ENCODE data around the gene FGD1.

The FGD1 gene

GRCh38 chrX:54473993-54474859 is 21.8 kb downstream of the FGD1 start:
- no peak for DNase-seq (ENCODE audit: low read depth in 2 of 2)

DNA sequence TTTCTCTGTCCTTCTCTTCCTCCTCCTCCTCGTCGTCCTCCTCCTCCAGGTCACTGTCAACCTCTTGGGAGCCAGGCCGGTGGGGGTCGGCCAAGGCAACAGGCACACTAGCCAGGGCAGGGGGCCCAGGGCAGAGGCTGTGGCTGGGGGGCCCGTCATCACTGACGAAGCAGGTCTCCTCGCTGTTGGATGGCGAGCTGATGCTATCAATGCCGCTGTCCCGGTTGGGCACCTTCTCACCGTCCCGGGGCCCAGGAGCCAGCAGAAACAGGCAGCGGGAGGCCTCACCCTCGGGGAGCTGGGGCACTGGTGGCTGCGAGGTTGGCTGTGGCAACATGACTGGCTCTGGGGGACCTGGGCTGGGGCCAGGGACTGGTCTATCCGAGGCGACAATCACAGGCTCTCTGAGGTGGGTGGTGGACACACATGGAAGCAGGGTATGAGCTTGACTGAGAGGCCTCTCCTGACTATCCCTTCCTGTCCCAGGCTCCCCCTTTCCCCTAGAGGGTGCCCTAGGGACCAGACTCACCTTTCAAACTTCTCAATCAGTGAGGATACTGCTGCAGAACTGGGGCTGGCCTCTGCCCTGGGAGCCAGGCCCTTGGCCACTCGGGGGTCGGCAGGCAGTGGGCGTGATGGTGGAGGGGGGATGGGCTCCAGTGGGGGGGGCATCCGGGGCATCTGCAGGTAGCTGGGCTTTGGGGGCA is 25.8 kb downstream of the FGD1 start:
- DNase-seq (ENCODE audit: low read depth in 2 of 2) = no peak

DNA sequence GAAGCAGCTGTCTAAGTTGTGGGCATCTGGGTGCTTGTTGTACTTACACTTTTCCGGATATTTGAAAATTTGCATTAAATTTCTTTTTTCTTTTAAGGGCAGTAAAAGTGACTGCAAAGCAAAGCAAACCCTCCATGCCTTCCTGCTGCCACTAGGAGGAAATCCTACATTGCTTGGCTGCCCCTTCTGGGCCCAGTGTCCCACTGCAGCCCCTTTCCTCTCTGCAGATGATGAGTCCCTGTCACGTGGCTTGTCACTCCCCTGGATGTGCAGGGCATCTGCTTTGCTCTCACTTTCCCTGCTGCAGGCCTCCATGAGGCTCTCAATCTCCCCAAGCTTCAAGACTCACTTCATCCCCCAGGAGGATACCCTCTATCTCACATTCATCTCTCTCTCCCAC is 43.1 kb downstream of the FGD1 start:
- no peak for DNase-seq (ENCODE audit: low read depth in 2 of 2)

GRCh38 chrX:54449929-54450328 is 46.1 kb downstream of the FGD1 start:
- no peak for DNase-seq (ENCODE audit: low read depth in 2 of 2)

DNA sequence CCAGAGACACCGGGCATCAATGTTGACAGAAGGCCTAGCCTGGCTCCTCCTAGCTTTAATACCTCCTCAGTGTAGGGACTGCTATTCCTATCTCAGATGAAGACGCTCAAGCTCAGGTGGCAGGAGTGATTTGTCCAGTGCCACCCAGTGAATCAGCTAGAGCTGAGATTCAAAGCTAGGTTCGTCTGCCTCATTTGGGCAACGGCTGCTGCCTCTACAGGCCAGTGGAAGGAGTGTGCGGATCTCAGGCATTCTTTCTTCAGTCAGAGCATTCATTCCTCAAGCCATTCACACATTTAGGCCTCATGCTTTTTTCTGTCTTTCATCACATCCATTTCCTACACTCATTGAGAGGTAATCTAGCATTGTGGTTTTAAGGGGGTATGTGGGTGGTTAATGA is 48.6 kb downstream of the FGD1 start:
- no peak for DNase-seq (ENCODE audit: low read depth in 2 of 2)

GRCh38 chrX:54446084-54446483 is 50.0 kb downstream of the FGD1 start:
- DNase-seq (ENCODE audit: low read depth in 2 of 2) = no peak

- DNase-seq (ENCODE audit: low read depth in 2 of 2) = no peak
Observed at GRCh38 chrX:54444752-54445151, 51.3 kb downstream of the FGD1 start.

- no peak for DNase-seq (ENCODE audit: low read depth in 2 of 2)
Observed at GRCh38 chrX:54442790-54443189, 53.2 kb downstream of the FGD1 start.

DNA sequence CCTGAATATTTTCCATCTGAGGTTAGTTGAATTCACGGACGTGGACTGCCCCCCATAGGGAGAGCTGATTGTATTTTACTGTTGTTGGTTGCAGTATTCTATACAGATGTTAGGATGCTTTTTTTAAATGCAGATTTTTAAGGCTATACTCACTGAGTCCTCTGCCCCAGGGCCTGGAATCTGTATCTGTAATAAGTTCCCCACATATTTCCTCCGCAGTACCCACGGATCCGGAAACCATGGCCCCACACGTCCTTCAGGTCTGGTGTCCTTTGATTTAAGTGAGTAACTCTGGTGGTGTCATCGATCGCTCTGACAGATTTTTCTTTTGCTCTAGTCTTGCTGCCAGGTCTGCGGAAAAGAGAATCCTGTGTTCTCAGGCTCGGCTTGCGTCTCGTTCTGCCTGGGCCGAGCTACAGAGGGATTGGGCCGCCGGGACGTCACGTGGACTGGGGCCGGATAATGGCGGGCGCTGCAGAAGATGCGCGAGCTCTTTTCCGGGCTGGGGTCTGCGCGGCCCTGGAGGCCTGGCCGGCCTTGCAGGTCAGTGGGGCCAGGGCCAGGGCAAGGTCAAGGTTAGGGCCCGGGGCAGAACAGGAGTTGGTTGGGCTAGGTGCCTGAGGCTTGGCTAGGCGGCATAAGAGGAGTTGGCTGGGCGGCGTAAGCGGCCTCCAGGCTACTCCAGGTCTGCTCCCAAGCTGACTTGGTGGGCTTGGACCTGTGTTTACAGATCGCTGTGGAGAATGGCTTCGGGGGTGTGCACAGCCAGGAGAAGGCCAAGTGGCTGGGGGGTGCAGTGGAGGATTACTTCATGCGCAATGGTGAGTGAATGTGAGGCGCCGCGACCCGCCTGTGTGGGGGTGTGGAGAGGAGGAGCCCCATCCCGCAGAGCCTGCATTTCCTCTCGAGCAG is 55.8 kb downstream of the FGD1 start, which contains the start of gene TSR2:
Gene TSR2 (plus strand): TSS at position 445 of the 912 bp plus-strand sequence. CDS start 18 bp downstream, at position 463.
- DNase-seq (ENCODE audit: low read depth in 2 of 2) = peak; percentile 58 to 60

DNA sequence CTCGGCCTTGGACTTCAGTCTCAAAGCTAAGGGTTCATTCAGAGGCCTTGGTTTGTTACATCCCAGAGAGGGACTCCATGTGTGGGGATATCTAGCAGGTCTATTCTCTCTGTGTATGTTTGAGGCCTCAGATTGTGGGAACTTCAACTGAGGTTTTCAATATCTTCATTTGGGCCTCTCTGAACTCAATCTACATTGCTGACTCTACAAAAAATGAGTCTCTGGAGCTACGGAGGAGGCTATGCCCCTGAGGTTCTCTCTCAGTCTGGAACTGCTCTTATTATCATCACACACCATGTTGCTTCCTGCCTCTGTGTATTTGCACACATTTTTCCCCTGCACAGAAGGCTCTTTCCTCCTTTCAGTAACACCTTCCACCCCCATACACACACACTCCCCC is 60.9 kb downstream of the FGD1 start:
- DNase-seq (ENCODE audit: low read depth in 2 of 2) = no peak

GRCh38 chrX:54430519-54430918 is 65.5 kb downstream of the FGD1 start:
- DNase-seq (ENCODE audit: low read depth in 2 of 2) = no peak

DNA sequence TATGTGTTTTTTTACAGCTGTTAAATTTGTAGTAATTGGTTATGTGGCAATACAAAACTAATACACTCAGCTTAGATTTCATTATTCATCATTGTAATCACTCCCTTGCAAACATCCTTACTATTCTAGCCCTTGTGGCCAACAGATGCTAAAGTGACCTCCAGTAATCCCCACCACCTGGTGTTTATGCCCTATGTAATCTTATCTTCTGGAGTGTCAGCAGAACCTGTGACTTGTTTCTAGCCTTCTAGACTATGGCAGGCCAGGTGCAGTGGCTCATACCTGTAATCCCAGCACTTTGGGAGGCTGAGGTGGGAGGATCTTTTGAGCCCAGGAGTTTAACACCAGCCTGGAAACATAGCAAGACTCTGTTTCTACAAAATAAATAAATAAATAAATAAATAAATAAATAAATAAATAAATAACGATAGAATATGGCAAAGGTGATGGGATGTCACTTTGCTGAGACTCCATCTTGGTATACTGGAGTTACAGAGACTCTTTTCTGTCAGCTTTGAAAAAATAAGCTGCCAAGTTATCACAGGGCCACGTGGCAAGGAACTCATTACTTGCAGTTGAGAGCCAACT is 68.1 kb downstream of the FGD1 start:
- no peak for DNase-seq (ENCODE audit: low read depth in 2 of 2)

GRCh38 chrX:54423161-54423888 is 72.7 kb downstream of the FGD1 start:
- DNase-seq (ENCODE audit: low read depth in 2 of 2) = no peak

- DNase-seq (ENCODE audit: low read depth in 2 of 2) = no peak
Observed at GRCh38 chrX:54422168-54422567, 73.9 kb downstream of the FGD1 start.

- DNase-seq (ENCODE audit: low read depth in 2 of 2) = no peak
Observed at GRCh38 chrX:54419559-54420302, 76.3 kb downstream of the FGD1 start.

DNA sequence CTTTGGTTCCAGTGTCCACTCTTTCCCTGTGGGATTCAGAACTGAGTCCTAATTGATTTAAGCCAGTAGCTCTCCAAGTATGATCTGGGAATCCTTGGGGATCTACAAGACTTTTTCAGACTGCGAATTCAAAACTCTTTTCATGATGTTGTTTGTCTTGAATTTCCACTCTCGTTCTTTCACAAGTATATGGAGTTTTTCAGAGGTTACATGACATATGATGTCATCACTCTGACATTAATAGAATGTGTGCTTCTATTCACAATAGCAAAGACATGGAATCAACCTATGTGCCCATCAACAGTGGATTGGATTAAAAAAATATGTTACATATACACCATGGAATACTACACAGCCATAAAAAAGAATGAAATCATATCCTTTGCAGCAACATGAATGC is 79.1 kb downstream of the FGD1 start:
- DNase-seq (ENCODE audit: low read depth in 2 of 2) = no peak

GRCh38 chrX:54415534-54416350 is 80.3 kb downstream of the FGD1 start:
- DNase-seq (ENCODE audit: low read depth in 2 of 2) = no peak

DNA sequence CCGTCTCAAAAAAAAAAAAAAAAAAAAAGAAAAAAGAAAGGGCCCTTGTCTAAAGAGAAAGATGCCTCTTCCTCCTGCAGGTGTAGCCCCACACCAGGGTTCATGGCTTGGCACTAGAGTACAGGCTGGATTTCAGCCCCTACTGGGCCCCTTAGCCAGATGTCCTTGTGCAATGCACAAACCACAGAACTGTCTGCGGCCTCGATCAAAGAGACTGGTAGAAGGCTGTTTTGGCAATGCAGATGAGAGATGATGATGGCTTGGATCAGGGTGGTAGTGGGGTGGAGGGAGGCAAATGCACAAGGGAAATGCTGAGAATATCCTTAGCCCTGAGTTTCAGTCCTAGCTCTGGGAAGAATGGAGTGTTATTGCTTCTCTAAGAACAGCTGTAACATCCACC is 82.3 kb downstream of the FGD1 start:
- no peak for DNase-seq (ENCODE audit: low read depth in 2 of 2)

GRCh38 chrX:54411732-54412131 is 84.3 kb downstream of the FGD1 start:
- no peak for DNase-seq (ENCODE audit: low read depth in 2 of 2)
